ENCODE data around the gene CLSTN1. TPM values are rescaled to one million over a fixed set of nuclear protein-coding genes. Genes with fewer than 3 reads are reported as not detected.

CLSTN1 gene
- total and polyA plus RNA-seq, 2 of the 8 experiments (the other 6 are each of a cell fraction or from before 2014, with no cell fraction given), result 34.2 to 97.4 TPM

DNA sequence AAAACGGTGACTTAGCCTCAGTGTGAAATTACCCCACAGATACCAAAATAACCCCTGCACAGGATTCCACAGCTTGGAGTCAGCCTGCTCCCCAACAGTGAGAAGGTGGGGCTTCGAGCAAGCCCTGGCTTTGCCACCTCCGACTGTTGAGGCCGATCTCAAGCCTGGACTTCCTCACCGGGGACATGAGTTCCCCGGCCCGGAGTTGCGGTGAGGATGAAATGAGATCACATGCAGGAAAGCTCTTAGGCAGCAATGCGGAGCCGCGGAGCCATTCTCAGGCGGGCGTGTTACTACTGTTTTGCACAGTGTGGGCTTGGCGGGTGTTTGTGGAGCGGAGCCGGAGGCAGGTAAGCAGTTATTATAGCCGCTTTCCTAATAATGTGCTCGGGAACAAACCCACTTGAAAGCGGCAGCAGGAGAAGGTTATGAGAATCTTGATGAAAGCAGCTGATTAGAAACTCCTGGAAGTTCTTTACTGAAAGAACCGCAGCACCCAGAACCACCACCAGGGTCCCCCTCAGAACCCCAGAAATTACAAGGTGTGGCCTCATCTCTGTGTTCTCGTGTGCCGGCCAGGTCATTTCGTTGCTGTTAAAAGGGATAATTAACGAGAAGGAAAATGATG, 3.9 kb upstream of the CLSTN1 start:
- Histone ChIP-seq H4K8ac (ENCODE audit: extremely low read depth, insufficient read depth, low read length) (no peak overlapping the region), H3K23ac (ENCODE audit: insufficient read length) (no peak overlapping the region), H3K27ac (ENCODE audit: low read depth, low read length) (no peak overlapping the region), H3K23me2 (ENCODE audit: low read depth, low read length) (peaks cover 15% of the 10 kb centered on the region), H3K9ac (replicated peaks in 1 of 4; ENCODE audit: extremely low read depth in 1 of 4, low read depth in 3 of 4, low read length in 3 of 4) (no peak overlapping the region), H2BK120ac (replicated peaks; ENCODE audit: low read depth, low read length) (no peak overlapping the region), H3K27me3 (replicated peaks in 1 of 4; ENCODE audit: control insufficient read depth in 3 of 4, extremely low read depth in 1 of 4, insufficient read depth in 3 of 4, low read length in 3 of 4) (peaks cover 0 to 15% (median 14%) of the 10 kb centered on the region in 4 experiments; a peak in 6 of 7 replicates), H3K14ac (ENCODE audit: insufficient read length) (no peak overlapping the region), H3K4me1 (replicated peaks in 1 of 4; ENCODE audit: control insufficient read depth in 3 of 4, insufficient read depth in 4 of 4, low read length in 3 of 4) (peaks cover 4 to 15% (median 9%) of the 10 kb centered on the region in 4 experiments), H3K4me3 (ENCODE audit: extremely low read depth in 1 of 4, insufficient read depth in 2 of 4, low read depth in 3 of 4, low read length in 4 of 4) (no peak overlapping the region), H2BK12ac (ENCODE audit: low read depth, low read length) (no peak overlapping the region), H2BK15ac (ENCODE audit: low read length) (no peak overlapping the region), H2BK5ac (ENCODE audit: low read depth, low read length) (no peak overlapping the region), H3K18ac (ENCODE audit: extremely low read depth, low read length) (no peak overlapping the region), H3K79me1 (ENCODE audit: low read depth, low read length) (no peaks in the 10 kb centered on the region), H4K20me1 (replicated peaks in 1 of 2; ENCODE audit: control insufficient read depth in 1 of 2, insufficient read depth in 2 of 2, low read length in 2 of 2) (peaks cover 0 to 4% of the 10 kb centered on the region in 2 experiments), H2AFZ (ENCODE audit: low read length) (no peak overlapping the region), H4K5ac (ENCODE audit: insufficient read length, low read depth, low read length) (peak overlapping the region; percentile 5), H2AK5ac (ENCODE audit: low read depth, low read length) (no peak overlapping the region), H3K9me3 (ENCODE audit: insufficient read depth in 2 of 2, low read depth in 1 of 2, low read length in 1 of 2) (no peaks in the 10 kb centered on the region), H4K91ac (replicated peaks; ENCODE audit: insufficient read length, low read length) (no peak overlapping the region), H3K36me3 (ENCODE audit: control insufficient read depth in 2 of 4, insufficient read depth in 4 of 4, low read length in 3 of 4) (no peaks in the 10 kb centered on the region), H3K4me2 (ENCODE audit: insufficient read depth in 1 of 2, low read depth in 2 of 2, low read length in 2 of 2) (no peak overlapping the region), H3K4ac (replicated peaks; ENCODE audit: insufficient read length, low read depth, low read length) (no peak overlapping the region), H2BK20ac (ENCODE audit: low read length) (no peak overlapping the region), H3K56ac (replicated peaks; ENCODE audit: insufficient read length, low read depth, low read length) (no peak overlapping the region), H3K79me2 (ENCODE audit: control insufficient read depth in 1 of 2, insufficient read depth in 2 of 2, low read length in 2 of 2) (peaks cover 0 to 6% of the 10 kb centered on the region in 2 experiments; a peak in 3 of 4 replicates)
- WGBS, 2 experiments (ENCODE audit: extremely low coverage in 1 of 2, insufficient coverage in 1 of 2, insufficient read length in 1 of 2, insufficient replicate concordance in 2 of 2, low coverage in 1 of 2, low lambda C conversion rate in 2 of 2, missing lambda C conversion rate in 1 of 2), result 86% methylated on average over 24 of the region's 24 CpGs; no CpG with 5 or more reads in 1 of the 2 experiments
- FAIRE-seq, result peak; percentile 81
- TF ChIP-seq, protein P1, sequence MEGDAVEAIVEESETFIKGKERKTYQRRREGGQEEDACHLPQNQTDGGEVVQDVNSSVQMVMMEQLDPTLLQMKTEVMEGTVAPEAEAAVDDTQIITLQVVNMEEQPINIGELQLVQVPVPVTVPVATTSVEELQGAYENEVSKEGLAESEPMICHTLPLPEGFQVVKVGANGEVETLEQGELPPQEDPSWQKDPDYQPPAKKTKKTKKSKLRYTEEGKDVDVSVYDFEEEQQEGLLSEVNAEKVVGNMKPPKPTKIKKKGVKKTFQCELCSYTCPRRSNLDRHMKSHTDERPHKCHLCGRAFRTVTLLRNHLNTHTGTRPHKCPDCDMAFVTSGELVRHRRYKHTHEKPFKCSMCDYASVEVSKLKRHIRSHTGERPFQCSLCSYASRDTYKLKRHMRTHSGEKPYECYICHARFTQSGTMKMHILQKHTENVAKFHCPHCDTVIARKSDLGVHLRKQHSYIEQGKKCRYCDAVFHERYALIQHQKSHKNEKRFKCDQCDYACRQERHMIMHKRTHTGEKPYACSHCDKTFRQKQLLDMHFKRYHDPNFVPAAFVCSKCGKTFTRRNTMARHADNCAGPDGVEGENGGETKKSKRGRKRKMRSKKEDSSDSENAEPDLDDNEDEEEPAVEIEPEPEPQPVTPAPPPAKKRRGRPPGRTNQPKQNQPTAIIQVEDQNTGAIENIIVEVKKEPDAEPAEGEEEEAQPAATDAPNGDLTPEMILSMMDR (IDR thresholded peaks at IDR 0.05; ENCODE audit: control extremely low read depth in 1 of 3, insufficient read depth in 1 of 3, low read depth in 1 of 3, low read length in 3 of 3), result peak; percentile 37 to 59 (median 54)
- TF ChIP-seq RAD21 (IDR thresholded peaks at IDR 0.05 in 1 of 2, conservative IDR thresholded peaks at IDR 0.05 in 1 of 2; ENCODE audit: low read depth in 2 of 2, low read length in 2 of 2) (peak; percentile 31 to 51; a peak in 3 of 4 replicates), SP4 (IDR thresholded peaks at IDR 0.05; ENCODE audit: low read length) (no peak; the same call in 1 of the 2 replicates), KDM5A (IDR thresholded peaks at IDR 0.05; ENCODE audit: low read length) (no peak)
- peak in 1 of 2 experiments; percentile 58 for DNase-seq (ENCODE audit: low read depth in 1 of 2, low spot score in 2 of 2)
- ChIA-PET CTCF (ENCODE audit: partially characterized antibody) (interaction anchor here (0.7 to 7.5 kb wide), 27 partner anchors 8 to 205 kb away, joined by 3 to 66 read pairs (median 4); partner anchors contain the start of gene UBE4B), POLR2A (ENCODE audit: partially characterized antibody) (no interaction called here)

Data from H1 (cell line).